Erythroblast (primary cell): Measurements from ENCODE around the gene PSMB11.

Source experiments
- GATA1 ChIP-seq: IDR thresholded peaks from 2 replicates; pipeline ENCODE4 v1.6.1; 2011; ENCODE audit warnings: low read depth, mild to moderate bottlenecking, control low read depth, low read length, moderate library complexity
- POLR2A ChIP-seq: IDR thresholded peaks from 2 replicates; pipeline ENCODE4 v1.6.1; 2011; ENCODE audit warnings: mild to moderate bottlenecking, low read length

- TF ChIP-seq POLR2A (no peak), GATA1 (no peak)
Observed at GRCh38 chr14:23006188-23006534, 35.9 kb upstream of the PSMB11 start.
